ENCODE data around the gene GABRG3.

Gene GABRG3

DNA sequence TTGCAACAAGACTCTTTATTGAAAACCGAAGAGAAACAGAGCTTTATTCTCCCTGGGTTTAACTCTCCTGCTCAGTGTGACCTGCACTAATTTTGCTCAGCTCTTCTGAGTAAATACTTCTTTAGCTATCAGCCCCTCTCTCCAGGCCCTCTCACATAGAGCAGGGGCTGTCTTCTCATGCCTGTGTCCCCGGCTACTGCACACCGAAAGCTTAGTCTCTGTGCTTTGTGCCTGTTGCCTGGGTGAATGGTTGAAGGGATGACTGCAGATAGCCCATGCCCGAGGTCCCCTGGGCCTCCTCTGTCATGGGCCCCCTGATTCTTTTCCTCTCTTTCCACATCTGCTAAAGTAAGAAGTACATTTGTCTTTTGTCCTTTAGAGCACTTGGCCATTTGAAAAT lies 195.9 kb downstream of the GABRG3 start:
- Histone ChIP-seq H3K4me3 (ENCODE audit: low read depth, low read length) (no peak overlapping the region), H3K27me3 (replicated peaks) (no peaks in the 10 kb centered on the region), H3K27ac (no peak overlapping the region), H3K36me3 (replicated peaks) (no peaks in the 10 kb centered on the region)
- TF ChIP-seq, protein P1, sequence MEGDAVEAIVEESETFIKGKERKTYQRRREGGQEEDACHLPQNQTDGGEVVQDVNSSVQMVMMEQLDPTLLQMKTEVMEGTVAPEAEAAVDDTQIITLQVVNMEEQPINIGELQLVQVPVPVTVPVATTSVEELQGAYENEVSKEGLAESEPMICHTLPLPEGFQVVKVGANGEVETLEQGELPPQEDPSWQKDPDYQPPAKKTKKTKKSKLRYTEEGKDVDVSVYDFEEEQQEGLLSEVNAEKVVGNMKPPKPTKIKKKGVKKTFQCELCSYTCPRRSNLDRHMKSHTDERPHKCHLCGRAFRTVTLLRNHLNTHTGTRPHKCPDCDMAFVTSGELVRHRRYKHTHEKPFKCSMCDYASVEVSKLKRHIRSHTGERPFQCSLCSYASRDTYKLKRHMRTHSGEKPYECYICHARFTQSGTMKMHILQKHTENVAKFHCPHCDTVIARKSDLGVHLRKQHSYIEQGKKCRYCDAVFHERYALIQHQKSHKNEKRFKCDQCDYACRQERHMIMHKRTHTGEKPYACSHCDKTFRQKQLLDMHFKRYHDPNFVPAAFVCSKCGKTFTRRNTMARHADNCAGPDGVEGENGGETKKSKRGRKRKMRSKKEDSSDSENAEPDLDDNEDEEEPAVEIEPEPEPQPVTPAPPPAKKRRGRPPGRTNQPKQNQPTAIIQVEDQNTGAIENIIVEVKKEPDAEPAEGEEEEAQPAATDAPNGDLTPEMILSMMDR (IDR thresholded peaks at IDR 0.05; ENCODE audit: low read depth, low read length, missing control alignments) = no peak
- DNase-seq = no peak
- in situ Hi-C loops (cut with HindIII; ENCODE audit: low pct_ligation_motif_present, low sequenced_read_pairs) = no loop called here

DNA sequence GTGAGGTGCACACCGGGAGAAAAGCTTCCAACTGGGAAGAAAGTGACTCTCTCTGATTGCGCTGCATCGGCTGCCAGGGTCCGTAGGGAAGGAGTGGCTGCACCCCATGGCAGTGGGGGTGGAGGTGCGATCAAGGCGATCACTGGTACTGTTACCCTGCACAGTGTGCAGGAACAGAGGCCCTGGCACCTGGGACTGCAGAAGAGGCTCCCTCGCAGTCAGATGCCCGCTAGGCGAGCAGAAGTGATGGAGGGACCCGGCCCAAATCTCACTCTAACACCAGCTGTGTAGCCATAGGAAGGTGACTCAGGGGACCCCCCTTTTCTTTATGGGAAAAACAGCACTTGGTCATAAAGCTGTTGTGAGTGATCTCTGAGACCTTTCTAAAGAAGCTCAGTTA lies 196.8 kb downstream of the GABRG3 start:
- Histone ChIP-seq H3K4me3 (ENCODE audit: low read depth, low read length) (no peak overlapping the region), H3K36me3 (replicated peaks) (no peaks in the 10 kb centered on the region), H3K27ac (no peak overlapping the region), H3K27me3 (replicated peaks) (no peaks in the 10 kb centered on the region)
- no peak for DNase-seq
- in situ Hi-C loops (cut with HindIII; ENCODE audit: low pct_ligation_motif_present, low sequenced_read_pairs) = no loop called here
- TF ChIP-seq, protein P1 (IDR thresholded peaks at IDR 0.05; ENCODE audit: low read depth, low read length, missing control alignments) = no peak

DNA sequence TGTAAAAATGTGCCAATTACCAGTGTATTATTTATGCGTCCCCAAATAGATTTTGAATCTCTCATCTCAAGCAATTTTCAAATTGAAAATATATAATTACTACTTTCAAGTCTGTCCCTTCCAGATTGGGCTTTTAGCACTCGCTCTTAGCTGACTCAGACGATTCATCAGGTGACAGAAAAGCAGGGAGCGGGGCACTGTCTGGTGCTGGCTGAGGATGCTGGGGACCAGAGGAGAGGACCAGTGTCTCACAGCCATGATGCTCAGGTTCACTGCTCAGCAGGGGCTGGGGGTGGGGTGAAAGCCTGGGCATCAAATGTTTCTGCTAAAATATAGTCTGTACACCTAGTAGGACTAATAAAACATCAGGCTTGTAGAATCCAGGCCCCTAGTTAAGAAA lies 199.9 kb downstream of the GABRG3 start:
- Histone ChIP-seq H3K36me3 (replicated peaks) (no peaks in the 10 kb centered on the region), H3K4me3 (ENCODE audit: low read depth, low read length) (no peak overlapping the region), H3K27ac (no peak overlapping the region), H3K27me3 (replicated peaks) (no peaks in the 10 kb centered on the region)
- no peak for DNase-seq
- TF ChIP-seq, protein P1 (IDR thresholded peaks at IDR 0.05; ENCODE audit: low read depth, low read length, missing control alignments) = no peak
- in situ Hi-C loops (cut with HindIII; ENCODE audit: low pct_ligation_motif_present, low sequenced_read_pairs) = no loop called here

DNA sequence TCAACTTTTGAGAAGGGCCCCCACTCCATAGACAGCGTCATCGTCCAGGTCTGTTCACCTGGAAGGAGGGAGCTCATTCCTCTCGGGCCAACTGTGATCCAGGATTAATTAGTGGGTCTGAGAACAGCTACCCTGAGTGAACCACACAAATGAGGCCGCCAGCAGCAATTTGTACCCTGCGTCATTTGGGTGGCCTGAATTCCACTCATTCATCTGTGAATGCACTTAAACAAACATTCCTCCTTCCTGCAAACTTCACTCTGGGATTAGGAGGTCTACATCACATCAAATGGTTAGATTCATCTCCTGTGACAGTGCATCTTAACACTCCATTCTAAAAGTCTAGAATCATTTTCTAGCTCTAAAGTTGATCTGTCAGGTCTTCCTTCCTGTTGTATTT lies 201.8 kb downstream of the GABRG3 start:
- in situ Hi-C loops (cut with HindIII; ENCODE audit: low pct_ligation_motif_present, low sequenced_read_pairs) = no loop called here
- DNase-seq = no peak
- Histone ChIP-seq H3K36me3 (replicated peaks) (no peaks in the 10 kb centered on the region), H3K4me3 (ENCODE audit: low read depth, low read length) (no peak overlapping the region), H3K27me3 (replicated peaks) (no peaks in the 10 kb centered on the region), H3K27ac (no peak overlapping the region)
- TF ChIP-seq, protein P1 (IDR thresholded peaks at IDR 0.05; ENCODE audit: low read depth, low read length, missing control alignments) = no peak

DNA sequence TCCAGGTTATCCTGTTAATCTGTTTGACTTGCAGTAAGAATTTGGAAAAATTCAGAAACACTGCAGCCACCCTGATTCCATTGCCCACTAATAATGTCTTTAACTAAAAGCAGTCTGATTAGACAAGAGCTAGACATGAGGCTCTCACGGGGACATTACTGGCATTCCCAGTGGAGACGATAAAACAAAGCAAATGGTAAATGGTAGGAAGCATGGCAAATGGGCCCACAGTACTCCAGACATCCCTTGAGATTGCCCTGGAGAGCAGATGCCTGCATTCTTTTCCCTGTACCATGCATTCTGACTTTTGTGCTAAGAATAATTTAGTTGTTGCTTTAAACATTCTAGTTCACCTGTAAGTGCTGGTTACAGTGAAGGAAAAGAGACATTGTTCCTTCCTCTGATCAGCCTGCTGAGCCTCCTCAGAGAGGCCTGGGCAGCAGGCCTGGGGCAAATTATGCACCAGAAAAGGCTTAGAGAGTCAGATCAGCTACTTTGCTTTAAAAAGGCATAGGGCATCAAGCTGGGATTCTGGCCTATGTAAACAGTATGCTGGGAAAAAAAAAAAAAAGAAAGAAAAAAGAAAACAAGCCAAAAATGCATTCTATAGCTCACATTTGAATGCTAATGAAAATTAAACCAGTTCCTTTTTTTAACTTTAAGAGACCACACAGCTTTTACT lies 204.6 kb downstream of the GABRG3 start:
- in situ Hi-C loops (cut with HindIII; ENCODE audit: low pct_ligation_motif_present, low sequenced_read_pairs) = no loop called here
- Histone ChIP-seq H3K27ac (no peak overlapping the region), H3K4me3 (ENCODE audit: low read depth, low read length) (no peak overlapping the region), H3K27me3 (replicated peaks) (no peaks in the 10 kb centered on the region), H3K36me3 (replicated peaks) (no peaks in the 10 kb centered on the region)
- TF ChIP-seq, protein P1 (IDR thresholded peaks at IDR 0.05; ENCODE audit: low read depth, low read length, missing control alignments) = no peak
- DNase-seq = no peak
